ENCODE results near the gene RNF44.

Gene RNF44

GRCh38 chr5:176536902-176537553, at the start of gene RNF44:
TSS of gene RNF44 (minus strand) at chr5:176537402. CDS start at chr5:176532472, 4,930 bp downstream.
- DNase-seq (ENCODE audit: low read depth): peak; percentile 98

GRCh38 chr5:176583076-176583475, 45.9 kb upstream of the RNF44 start:
- DNase-seq (ENCODE audit: low read depth): no peak

GRCh38 chr5:176581361-176581760, 44.2 kb upstream of the RNF44 start:
- DNase-seq (ENCODE audit: low read depth): no peak

GRCh38 chr5:176579323-176579722, 42.1 kb upstream of the RNF44 start:
- no peak for DNase-seq (ENCODE audit: low read depth)

GRCh38 chr5:176578391-176578808, 41.2 kb upstream of the RNF44 start:
- DNase-seq (ENCODE audit: low read depth): no peak

- no peak for DNase-seq (ENCODE audit: low read depth)
Observed at GRCh38 chr5:176577312-176578176, 40.3 kb upstream of the RNF44 start.

- no peak for DNase-seq (ENCODE audit: low read depth)
Observed at GRCh38 chr5:176575488-176576422, 38.6 kb upstream of the RNF44 start.

GRCh38 chr5:176575066-176575465, 37.9 kb upstream of the RNF44 start:
- DNase-seq (ENCODE audit: low read depth): no peak

- no peak for DNase-seq (ENCODE audit: low read depth)
Observed at GRCh38 chr5:176574297-176574591, 37.0 kb upstream of the RNF44 start.

GRCh38 chr5:176573564-176574296, 36.5 kb upstream of the RNF44 start:
- DNase-seq (ENCODE audit: low read depth): peak; percentile 70

- DNase-seq (ENCODE audit: low read depth): no peak
Observed at GRCh38 chr5:176570044-176570443, 32.8 kb upstream of the RNF44 start.

- no peak for DNase-seq (ENCODE audit: low read depth)
Observed at GRCh38 chr5:176568657-176569056, 31.5 kb upstream of the RNF44 start.

GRCh38 chr5:176565760-176566288, 28.6 kb upstream of the RNF44 start:
- no peak for DNase-seq (ENCODE audit: low read depth)

GRCh38 chr5:176564002-176564401, 26.8 kb upstream of the RNF44 start:
- no peak for DNase-seq (ENCODE audit: low read depth)

GRCh38 chr5:176562189-176562588, 25.0 kb upstream of the RNF44 start:
- DNase-seq (ENCODE audit: low read depth): no peak

GRCh38 chr5:176561259-176561658, 24.1 kb upstream of the RNF44 start:
- DNase-seq (ENCODE audit: low read depth): no peak

GRCh38 chr5:176560364-176560763, 23.2 kb upstream of the RNF44 start:
- no peak for DNase-seq (ENCODE audit: low read depth)

- no peak for DNase-seq (ENCODE audit: low read depth)
Observed at GRCh38 chr5:176559683-176560082, 22.5 kb upstream of the RNF44 start.

- DNase-seq (ENCODE audit: low read depth): no peak
Observed at GRCh38 chr5:176557846-176558245, 20.6 kb upstream of the RNF44 start.

- DNase-seq (ENCODE audit: low read depth): no peak
Observed at GRCh38 chr5:176553260-176554085, 16.3 kb upstream of the RNF44 start.
